ENCODE data around the gene FCHSD1. TPM values are rescaled to one million over a fixed set of nuclear protein-coding genes. Genes with fewer than 3 reads are reported as not detected.

Gene FCHSD1
- total and polyA plus RNA-seq, 10 of the 15 experiments (the other 5 are each of a cell fraction or from before 2014, with no cell fraction given) = 0.97 to 22.8 (median 10.7) TPM

DNA sequence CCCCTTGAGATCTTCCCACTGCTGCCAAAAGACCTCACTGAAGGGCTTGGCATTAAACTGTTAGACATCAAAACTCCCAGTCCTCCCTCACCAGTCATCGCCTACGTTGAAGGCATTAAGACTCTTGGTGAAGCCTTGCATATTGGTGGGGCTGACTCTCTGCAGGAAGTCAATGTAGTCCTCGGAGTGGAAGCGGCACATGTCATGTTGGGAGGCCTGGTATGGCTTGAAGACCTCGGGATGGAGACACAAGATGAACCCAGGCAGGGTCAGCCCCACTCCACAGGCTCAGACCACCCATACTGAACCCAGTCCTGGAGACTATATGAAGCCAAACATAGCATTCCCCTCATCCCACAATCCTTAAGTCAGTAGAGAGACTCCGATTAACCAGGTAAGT, 16.5 kb downstream of the FCHSD1 start:
- Histone ChIP-seq H3K27ac (ENCODE audit: control insufficient read depth, insufficient read depth) (peak overlapping the region; percentile 61), H3K4me3 (peak overlapping the region; percentile 85), H3K27me3 (replicated peaks in 1 of 2; ENCODE audit: control insufficient read depth in 2 of 2, insufficient read depth in 2 of 2, low read length in 1 of 2) (no peaks in the 10 kb centered on the region), H3K4me1 (ENCODE audit: control insufficient read depth, insufficient read depth, low read length) (peaks cover 37% of the 10 kb centered on the region), H3K4me2 (ENCODE audit: control insufficient read depth, insufficient read depth) (peak overlapping the region; percentile 98), H3K9ac (ENCODE audit: control insufficient read depth, insufficient read depth, low read length) (peak overlapping the region; percentile 10; the same call in 1 of the 2 replicates), H3K9me3 (replicated peaks; ENCODE audit: control insufficient read depth, insufficient read depth, low read length) (no peaks in the 10 kb centered on the region), H4K20me1 (ENCODE audit: control insufficient read depth, insufficient read depth) (no peaks in the 10 kb centered on the region), H3K36me3 (ENCODE audit: control insufficient read depth in 2 of 2, insufficient read depth in 2 of 2, low read length in 1 of 2) (peaks cover 3 to 10% of the 10 kb centered on the region in 2 experiments; a peak in 3 of 4 replicates), H3K79me2 (ENCODE audit: control insufficient read depth, insufficient read depth, low read length) (peaks cover 59% of the 10 kb centered on the region), H2AFZ (ENCODE audit: control insufficient read depth, low read depth, low read length) (no peak overlapping the region; the same call in 1 of the 2 replicates)
- no peak for ATAC-seq
- intact Hi-C loops (cut with micrococcal nuclease; ENCODE audit: unreplicated experiment) (loop anchor here (2.0 to 5.0 kb wide), 2 partner anchors 16 to 122 kb away; partner anchors contain the start of gene DIAPH1), in situ Hi-C loops (cut with MboI) (no loop called here)
- POLR2A ChIA-PET = interaction anchor here (0.9 to 11.5 kb wide), 6 partner anchors 15 to 42 kb away, joined by 3 to 215 read pairs (median 5); partner anchors contain the start of genes DIAPH1 and FCHSD1
- no peak for FAIRE-seq
- WGBS (ENCODE audit: insufficient coverage, insufficient replicate concordance, low lambda C conversion rate, missing lambda C conversion rate) = 88% methylated on average over 6 of the region's 6 CpGs
- CTCF ChIA-PET = interaction anchor here (1.1 to 11.2 kb wide), 15 partner anchors 11 to 214 kb away, joined by 3 to 137 read pairs (median 7); partner anchors contain the start of genes DIAPH1, FCHSD1 and PCDHGA11
- SMC1A ChIA-PET (ENCODE audit: uncharacterized antibody, unreplicated experiment) = interaction anchor here (0.9 to 12.9 kb wide), 11 partner anchors 9 to 71 kb away, joined by 3 to 245 read pairs (median 9); partner anchors contain the start of genes DIAPH1 and FCHSD1
- no peak for DNase-seq (ENCODE audit: low read depth, low spot score)
- no TSS peak for BruUV-seq (replicated peaks)
- RAD21 ChIA-PET (ENCODE audit: unreplicated experiment) = interaction anchor here (0.6 to 8.2 kb wide), 12 partner anchors 8 to 334 kb away, joined by 3 to 124 read pairs (median 7); partner anchors contain the start of genes DIAPH1 and RNF14
- TF ChIP-seq KAT2A (conservative IDR thresholded peaks at IDR 0.05; ENCODE audit: control insufficient read depth, low read depth, low read length) = no peak
- no peak for TF ChIP-seq NR2F1 (conservative IDR thresholded peaks at IDR 0.05)
- TF ChIP-seq, protein P1, sequence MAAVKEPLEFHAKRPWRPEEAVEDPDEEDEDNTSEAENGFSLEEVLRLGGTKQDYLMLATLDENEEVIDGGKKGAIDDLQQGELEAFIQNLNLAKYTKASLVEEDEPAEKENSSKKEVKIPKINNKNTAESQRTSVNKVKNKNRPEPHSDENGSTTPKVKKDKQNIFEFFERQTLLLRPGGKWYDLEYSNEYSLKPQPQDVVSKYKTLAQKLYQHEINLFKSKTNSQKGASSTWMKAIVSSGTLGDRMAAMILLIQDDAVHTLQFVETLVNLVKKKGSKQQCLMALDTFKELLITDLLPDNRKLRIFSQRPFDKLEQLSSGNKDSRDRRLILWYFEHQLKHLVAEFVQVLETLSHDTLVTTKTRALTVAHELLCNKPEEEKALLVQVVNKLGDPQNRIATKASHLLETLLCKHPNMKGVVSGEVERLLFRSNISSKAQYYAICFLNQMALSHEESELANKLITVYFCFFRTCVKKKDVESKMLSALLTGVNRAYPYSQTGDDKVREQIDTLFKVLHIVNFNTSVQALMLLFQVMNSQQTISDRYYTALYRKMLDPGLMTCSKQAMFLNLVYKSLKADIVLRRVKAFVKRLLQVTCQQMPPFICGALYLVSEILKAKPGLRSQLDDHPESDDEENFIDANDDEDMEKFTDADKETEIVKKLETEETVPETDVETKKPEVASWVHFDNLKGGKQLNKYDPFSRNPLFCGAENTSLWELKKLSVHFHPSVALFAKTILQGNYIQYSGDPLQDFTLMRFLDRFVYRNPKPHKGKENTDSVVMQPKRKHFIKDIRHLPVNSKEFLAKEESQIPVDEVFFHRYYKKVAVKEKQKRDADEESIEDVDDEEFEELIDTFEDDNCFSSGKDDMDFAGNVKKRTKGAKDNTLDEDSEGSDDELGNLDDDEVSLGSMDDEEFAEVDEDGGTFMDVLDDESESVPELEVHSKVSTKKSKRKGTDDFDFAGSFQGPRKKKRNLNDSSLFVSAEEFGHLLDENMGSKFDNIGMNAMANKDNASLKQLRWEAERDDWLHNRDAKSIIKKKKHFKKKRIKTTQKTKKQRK (IDR thresholded peaks at IDR 0.05; ENCODE audit: low read depth, low read length) = no peak
- TF ChIP-seq, protein P2, sequence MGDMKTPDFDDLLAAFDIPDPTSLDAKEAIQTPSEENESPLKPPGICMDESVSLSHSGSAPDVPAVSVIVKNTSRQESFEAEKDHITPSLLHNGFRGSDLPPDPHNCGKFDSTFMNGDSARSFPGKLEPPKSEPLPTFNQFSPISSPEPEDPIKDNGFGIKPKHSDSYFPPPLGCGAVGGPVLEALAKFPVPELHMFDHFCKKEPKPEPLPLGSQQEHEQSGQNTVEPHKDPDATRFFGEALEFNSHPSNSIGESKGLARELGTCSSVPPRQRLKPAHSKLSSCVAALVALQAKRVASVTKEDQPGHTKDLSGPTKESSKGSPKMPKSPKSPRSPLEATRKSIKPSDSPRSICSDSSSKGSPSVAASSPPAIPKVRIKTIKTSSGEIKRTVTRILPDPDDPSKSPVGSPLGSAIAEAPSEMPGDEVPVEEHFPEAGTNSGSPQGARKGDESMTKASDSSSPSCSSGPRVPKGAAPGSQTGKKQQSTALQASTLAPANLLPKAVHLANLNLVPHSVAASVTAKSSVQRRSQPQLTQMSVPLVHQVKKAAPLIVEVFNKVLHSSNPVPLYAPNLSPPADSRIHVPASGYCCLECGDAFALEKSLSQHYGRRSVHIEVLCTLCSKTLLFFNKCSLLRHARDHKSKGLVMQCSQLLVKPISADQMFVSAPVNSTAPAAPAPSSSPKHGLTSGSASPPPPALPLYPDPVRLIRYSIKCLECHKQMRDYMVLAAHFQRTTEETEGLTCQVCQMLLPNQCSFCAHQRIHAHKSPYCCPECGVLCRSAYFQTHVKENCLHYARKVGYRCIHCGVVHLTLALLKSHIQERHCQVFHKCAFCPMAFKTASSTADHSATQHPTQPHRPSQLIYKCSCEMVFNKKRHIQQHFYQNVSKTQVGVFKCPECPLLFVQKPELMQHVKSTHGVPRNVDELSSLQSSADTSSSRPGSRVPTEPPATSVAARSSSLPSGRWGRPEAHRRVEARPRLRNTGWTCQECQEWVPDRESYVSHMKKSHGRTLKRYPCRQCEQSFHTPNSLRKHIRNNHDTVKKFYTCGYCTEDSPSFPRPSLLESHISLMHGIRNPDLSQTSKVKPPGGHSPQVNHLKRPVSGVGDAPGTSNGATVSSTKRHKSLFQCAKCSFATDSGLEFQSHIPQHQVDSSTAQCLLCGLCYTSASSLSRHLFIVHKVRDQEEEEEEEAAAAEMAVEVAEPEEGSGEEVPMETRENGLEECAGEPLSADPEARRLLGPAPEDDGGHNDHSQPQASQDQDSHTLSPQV (IDR thresholded peaks at IDR 0.05) = no peak
- TF ChIP-seq BACH1 (IDR thresholded peaks at IDR 0.05; ENCODE audit: borderline replicate concordance) = no peak
